Fibroblast of lung (primary cell): ENCODE measurements around the gene HMGA1.

Source experiments
- CTCF ChIP-seq, 2 donors: IDR thresholded peaks in 1 of 2; conservative IDR thresholded peaks in 1 of 2; 1 replicate in 1 of 2; 2 replicates in 1 of 2; pipeline ENCODE4 v1.5.1; 2011 to 2012; ENCODE audit warnings: low read length in 2 of 2, control low read depth in 1 of 2, inconsistent platforms in 1 of 2, low read depth in 1 of 2, mild to moderate bottlenecking in 1 of 2
- EZH2 ChIP-seq: IDR thresholded peaks from 2 replicates; pipeline ENCODE4 v1.5.1; 2012; ENCODE audit warnings: low read length, control low read depth, mild to moderate bottlenecking; ENCODE audit errors: missing control alignments

- TF ChIP-seq CTCF (conservative IDR thresholded peaks at IDR 0.05 in 1 of 2, IDR thresholded peaks at IDR 0.05 in 1 of 2; ENCODE audit: low read depth in 1 of 2, low read length in 2 of 2) (no peak), EZH2 (no peak)
These were observed 41.0 kb upstream of the HMGA1 start for GRCh38 chr6:34195726-34196115.
